DOHH2 (cell line): ENCODE results near the gene LAMTOR1.
"Not testable (repeated sequence)": the region's sequence is repeated elsewhere in the genome, so short reads cannot be mapped to it uniquely, and the experiment has no call there.

Experiments used
- EZH2phosphoT487 ChIP-seq: fragments of 200-600 bp; sonication (generic); IDR thresholded peaks from 2 replicates; pipeline ENCODE4 v1.6.1; 2017; ENCODE audit warnings: borderline replicate concordance, mild to moderate bottlenecking, antibody characterized with exemption, low read length, moderate library complexity, mixed read lengths
- TF ChIP-seq, protein P1 (sequence below): fragments of 200-600 bp; sonication (generic); IDR thresholded peaks from one replicate; pipeline ENCODE4 v1.5.1; 2014; ENCODE audit warnings: antibody characterized with exemption, mild to moderate bottlenecking, low read depth, low read length; ENCODE audit not compliant: poor library complexity, severe bottlenecking

- TF ChIP-seq, protein P1, sequence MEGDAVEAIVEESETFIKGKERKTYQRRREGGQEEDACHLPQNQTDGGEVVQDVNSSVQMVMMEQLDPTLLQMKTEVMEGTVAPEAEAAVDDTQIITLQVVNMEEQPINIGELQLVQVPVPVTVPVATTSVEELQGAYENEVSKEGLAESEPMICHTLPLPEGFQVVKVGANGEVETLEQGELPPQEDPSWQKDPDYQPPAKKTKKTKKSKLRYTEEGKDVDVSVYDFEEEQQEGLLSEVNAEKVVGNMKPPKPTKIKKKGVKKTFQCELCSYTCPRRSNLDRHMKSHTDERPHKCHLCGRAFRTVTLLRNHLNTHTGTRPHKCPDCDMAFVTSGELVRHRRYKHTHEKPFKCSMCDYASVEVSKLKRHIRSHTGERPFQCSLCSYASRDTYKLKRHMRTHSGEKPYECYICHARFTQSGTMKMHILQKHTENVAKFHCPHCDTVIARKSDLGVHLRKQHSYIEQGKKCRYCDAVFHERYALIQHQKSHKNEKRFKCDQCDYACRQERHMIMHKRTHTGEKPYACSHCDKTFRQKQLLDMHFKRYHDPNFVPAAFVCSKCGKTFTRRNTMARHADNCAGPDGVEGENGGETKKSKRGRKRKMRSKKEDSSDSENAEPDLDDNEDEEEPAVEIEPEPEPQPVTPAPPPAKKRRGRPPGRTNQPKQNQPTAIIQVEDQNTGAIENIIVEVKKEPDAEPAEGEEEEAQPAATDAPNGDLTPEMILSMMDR: not testable (repeated sequence)
- not testable (repeated sequence) for TF ChIP-seq EZH2phosphoT487
Measured at GRCh38 chr11:72142543-72142942, 39.4 kb upstream of the LAMTOR1 start.
